Measurements from ENCODE around the gene LRG1.

The LRG1 gene

DNA sequence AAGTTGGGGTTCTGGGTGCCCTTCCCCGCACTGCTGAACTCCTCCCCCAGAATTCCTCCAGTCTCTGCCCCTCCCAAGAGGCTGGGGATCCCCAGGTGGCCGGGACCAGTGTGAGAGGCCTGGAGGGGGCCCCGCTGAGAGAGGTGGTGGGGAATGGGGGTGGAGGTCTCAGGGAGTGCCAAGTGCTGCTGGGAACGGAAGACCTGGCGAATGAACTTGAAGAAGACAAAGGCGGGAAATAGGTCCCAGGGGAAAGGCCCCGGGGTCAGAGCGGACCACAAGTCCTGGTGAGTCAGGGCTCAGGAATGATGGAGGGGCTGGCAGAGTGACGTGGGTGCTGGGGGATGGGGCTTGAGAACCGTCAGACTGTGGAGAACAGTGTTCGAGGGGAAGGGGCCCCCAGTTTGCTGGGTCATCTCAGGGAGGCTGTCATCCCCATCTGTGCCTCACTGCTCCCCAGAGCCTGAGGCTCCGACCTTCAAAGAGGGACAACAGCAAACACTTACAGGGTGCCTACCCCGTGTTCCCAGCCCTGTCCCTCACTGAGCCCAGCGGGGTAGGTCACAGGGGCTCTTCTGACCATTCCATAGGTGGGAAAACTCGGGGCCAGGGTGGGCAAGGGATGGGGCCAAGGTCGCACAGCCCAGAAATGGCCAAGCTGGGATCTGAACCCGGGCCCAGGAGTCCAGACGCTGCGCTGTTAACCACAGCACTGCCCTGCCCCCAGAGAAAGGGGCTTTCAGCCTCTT, 35.6 kb upstream of the LRG1 start:
- DNase-seq, result no peak

DNA sequence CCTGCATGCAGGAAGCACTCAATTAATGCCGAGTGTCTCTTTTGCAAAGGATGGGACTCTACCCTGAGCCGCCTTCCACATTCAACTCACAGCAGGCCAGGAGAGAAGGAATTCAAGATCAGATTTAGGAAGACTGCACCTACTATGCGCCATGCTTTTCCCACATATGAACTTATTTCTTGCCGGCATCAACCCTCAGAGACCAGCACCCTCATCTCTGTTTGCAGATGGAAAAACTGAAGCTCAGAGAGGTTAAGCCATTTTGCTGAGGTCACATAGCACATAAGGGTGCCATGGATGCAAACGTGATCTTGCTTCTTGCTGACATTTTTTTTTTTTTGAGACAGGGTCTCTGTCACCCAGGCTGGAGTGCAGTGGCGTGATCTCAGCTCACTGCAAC, 33.8 kb upstream of the LRG1 start:
- no peak for DNase-seq

- DNase-seq, result no peak
Measured at GRCh38 chr19:4571305-4571917, 31.6 kb upstream of the LRG1 start.

DNA sequence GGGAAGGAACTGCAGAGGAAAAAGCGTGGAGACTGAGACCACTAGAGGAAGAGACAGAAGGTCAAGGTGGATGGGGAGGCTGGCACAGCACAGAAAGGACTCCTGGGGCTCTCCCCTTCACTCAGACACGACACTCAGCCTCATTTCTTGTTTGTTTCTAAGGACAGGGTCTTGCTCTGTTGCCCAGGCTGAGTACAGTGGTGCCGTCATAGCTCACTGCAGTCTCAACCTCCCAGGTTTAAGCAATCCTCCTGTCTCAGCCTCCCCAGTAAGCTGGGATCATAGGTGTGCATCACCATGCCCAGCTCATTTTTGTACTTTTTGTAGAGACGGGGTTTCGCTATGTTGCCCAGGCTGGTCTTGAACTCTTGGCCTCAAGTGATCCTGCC, 31.1 kb upstream of the LRG1 start:
- no peak for DNase-seq

DNA sequence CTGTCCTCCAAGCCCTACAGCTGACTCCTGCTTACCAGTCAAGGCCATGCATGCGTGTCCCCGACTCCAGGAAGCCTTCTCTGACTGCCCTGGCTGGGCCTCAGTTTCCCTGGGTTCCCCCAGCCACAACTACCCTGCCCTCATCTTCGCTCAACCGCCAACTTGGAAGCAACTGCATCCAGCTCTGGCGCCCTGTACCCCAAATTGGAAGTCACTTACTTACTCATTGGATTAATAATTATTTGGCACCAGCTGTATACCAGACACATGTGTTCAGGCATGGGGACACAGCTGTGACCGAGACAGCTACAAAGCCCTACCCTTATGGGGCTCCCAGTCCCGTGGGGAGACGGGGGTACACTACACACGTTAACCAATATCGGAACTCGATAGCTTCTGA, 30.6 kb upstream of the LRG1 start:
- DNase-seq, result no peak

- DNase-seq, result no peak
Measured at GRCh38 chr19:4568886-4569285, 29.1 kb upstream of the LRG1 start.

DNA sequence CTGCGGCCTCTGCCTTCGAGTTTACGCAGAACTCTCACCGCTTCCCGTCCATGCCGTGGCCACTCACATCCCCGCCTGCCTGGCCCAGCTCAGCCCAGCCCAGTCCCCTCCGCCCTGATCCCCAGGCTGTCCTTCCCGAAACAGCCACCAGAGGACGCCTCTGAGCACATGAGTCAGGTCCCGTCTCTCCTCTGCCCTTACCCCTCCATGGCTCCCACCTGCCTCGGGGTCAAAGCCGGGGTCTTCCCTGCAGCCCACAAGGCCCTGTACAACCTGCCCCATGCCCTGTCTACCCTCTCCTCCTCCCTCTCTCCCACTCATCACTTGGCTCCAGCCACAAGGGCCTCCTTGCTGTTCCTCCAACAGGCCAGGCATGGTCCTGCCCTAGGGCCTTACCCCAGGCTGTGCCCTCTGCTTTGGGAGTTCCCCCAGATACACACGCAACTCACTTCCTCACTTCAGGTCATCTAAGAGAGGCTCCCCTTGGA, 27.8 kb upstream of the LRG1 start:
- peak; percentile 34 for DNase-seq

GRCh38 chr19:4566402-4567051, 26.7 kb upstream of the LRG1 start:
- DNase-seq, result no peak

DNA sequence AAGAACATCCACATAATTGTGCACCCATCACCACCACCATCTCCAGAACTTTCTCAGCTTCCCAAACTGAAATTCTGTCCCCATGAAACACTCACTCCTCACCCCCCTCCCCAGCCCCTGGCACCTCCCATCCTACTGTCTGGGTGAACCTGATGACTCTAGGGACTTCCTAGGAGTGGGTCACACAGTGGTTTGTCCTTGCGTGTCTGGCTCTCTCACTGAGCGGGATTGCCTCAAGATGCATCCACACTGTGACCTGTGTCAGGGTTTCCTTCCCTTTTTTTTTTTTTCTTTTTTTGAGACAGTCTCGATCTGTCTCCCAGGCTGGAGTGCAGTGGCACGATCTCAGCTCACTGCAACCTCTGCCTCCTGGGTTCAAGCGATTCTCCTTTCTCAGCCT, 23.7 kb upstream of the LRG1 start:
- peak; percentile 8 for DNase-seq

DNA sequence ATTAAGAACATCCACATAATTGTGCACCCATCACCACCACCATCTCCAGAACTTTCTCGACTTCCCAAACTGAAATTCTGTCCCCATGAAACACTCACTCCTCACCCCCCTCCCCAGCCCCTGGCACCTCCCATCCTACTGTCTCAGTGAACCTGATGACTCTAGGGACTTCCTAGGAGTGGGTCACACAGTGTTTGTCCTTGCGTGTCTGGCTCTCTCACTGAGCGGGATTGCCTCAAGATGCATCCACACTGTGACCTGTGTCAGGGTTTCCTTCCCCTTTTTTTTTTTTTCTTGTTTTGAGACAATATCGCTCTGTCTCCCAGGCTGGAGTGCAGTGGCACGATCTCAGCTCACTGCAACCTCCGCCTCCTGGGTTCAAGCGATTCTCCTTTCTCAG, 22.2 kb upstream of the LRG1 start:
- DNase-seq, result peak; percentile 6

GRCh38 chr19:4559569-4559968, 19.7 kb upstream of the LRG1 start, which contains the start of gene SEMA6B:
Gene SEMA6B, minus strand, starts transcription at chr19:4559684. Its CDS starts 1,227 bp downstream, at chr19:4558457.
- DNase-seq, result no peak

GRCh38 chr19:4557971-4558941, 18.4 kb upstream of the LRG1 start:
- no peak for DNase-seq

GRCh38 chr19:4557144-4557970, 17.5 kb upstream of the LRG1 start:
- DNase-seq, result no peak

GRCh38 chr19:4556597-4557127, 16.8 kb upstream of the LRG1 start:
- DNase-seq, result no peak

- no peak for DNase-seq
Measured at GRCh38 chr19:4555657-4556561, 16.1 kb upstream of the LRG1 start.

DNA sequence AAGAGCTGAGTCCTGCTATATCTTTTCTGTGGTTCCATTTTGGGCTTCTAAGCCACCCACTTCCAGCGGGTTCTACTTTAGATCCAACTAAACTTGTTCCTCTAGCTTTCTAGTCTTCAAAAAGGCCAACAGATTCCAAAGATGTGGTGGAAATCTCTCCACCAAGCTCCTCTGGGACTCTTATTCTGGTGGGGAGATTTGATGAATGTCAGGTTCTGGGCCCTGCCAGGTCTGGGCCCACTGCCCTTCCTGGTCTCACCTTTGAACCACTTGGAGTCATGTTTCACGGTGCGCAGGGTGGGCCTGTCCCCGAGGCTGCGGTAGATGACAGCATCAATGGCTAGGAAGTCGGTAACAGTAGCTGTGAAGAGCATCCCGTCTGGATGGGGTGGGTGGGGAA, 14.9 kb upstream of the LRG1 start:
- DNase-seq, result no peak

- DNase-seq, result no peak
Measured at GRCh38 chr19:4553775-4554174, 13.9 kb upstream of the LRG1 start.

GRCh38 chr19:4553092-4553695, 13.4 kb upstream of the LRG1 start:
- DNase-seq, result no peak

- DNase-seq, result no peak
Measured at GRCh38 chr19:4552525-4552819, 12.6 kb upstream of the LRG1 start.

DNA sequence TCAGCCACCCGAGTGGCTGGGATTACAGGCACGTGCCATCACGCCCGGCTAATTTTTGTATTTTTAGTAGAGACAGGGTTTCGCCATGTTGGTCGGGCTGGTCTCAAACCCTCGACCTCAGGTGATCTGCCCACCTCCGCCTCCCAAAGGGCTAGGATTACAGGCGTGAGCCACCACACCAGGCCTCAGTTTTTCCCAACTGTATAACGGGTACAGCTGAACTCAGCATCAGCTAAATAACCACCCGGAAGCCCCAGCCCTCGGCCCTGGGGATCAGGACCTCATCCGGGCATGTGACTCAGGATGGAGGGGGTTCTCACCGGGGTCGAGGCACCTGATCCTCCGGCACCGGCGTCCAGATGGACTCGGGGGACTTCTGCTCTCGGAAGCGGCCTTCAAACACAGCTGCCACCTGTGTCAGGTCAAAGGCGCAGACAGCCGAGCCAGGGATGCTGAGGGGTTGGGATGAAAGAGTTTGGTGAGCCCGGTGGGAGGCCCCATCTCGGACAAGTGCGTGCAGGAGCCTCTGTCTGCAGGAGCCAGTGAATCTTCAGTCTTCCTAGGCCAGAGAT, 10.7 kb upstream of the LRG1 start:
- no peak for DNase-seq
